Activated naive CD4-positive, alpha-beta T cell treated with anti-CD3 and anti-CD28 coated beads, Interleukin-2, amount 50 U/mL, for 72 hours (primary cell): Measurements from ENCODE around the gene ASPM. TPM values are rescaled to one million over a fixed set of nuclear protein-coding genes. Genes with fewer than 3 reads are reported as not detected.
"Not testable (repeated sequence)": the region's sequence is repeated elsewhere in the genome, so short reads cannot be mapped to it uniquely, and the experiment has no call there.

Source experiments
- ATAC-seq, 2 donors: fragments of 150-1000 bp; cut with Tn5 transposase; 2 replicates each; pipeline ENCODE4 v1.10.0; 2021; ENCODE audit warnings: mild to moderate bottlenecking in 2 of 2, moderate library complexity in 2 of 2
- DNase-seq, 2 donors: peaks; one replicate each; pipeline ENCODE4 v3.0.0; 2021 to 2022; ENCODE audit warnings: low spot score in 2 of 2
- H3K27ac Mint-ChIP-seq, 2 donors: one replicate each; pipeline ENCODE4 v1.8.0; 2022; ENCODE audit warnings: mild to moderate bottlenecking in 2 of 2, mixed read lengths in 2 of 2
- H3K36me3 Mint-ChIP-seq, 2 donors: one replicate each; pipeline ENCODE4 v1.8.0; 2022; ENCODE audit warnings: mixed read lengths in 2 of 2
- H3K9me3 Mint-ChIP-seq, 2 donors: one replicate each; pipeline ENCODE4 v1.8.0; 2022; ENCODE audit warnings: mixed read lengths in 2 of 2
- total RNA-seq, 2 donors: library from RNA; stranded (reverse); gene quantifications; one replicate each; pipeline ENCODE4 v1.2.3, GENCODE V29; 2022

ASPM gene
- total RNA-seq, 2 donors from 2014 or later, result 37.1 to 49.3 TPM

DNA sequence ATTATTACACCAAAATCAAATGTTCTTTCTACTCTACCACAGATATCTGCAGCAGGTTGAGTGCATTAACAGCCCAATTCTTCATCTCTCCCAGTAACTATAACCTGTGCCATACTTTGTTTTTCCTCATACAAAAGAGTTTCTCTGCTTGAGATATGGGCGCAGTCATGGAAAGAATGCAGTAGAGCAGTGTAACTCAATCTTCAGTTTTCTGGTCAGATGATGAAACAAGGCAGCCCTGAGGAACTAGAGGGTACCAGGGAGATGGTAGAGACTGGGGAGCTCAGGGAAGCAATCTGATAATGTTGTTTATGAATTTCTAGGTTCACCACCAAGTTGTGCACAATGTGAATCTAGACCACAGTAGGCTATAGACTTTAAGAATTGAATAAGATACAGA lies 39.6 kb downstream of the ASPM start:
- H3K36me3 Mint-ChIP-seq, result peaks cover 1 to 35% of the 10 kb centered on the region in 2 donors
- no peaks in the 10 kb centered on the region for H3K9me3 Mint-ChIP-seq
- H3K27ac Mint-ChIP-seq, result no peak overlapping the region
- ATAC-seq, result no peak
- no peak for DNase-seq

DNA sequence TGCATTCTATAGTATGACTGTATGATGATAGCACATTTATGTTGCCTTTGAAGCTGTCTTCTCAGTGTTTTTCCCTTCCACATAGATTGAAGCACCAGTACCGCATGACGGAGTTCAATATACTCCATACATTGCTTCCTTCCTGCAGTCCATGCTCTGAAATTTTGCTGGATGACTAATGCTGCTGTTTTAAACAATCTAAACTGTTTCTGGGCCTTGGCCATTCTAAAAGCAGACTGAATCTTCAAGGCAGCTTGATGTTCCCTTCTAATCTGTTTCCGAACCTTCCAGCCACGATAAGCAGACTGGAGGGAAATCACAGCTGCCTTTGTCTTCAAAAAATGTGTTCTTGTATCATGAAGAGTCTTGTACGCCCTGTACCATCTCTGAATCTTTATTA lies 43.2 kb downstream of the ASPM start:
- Mint-ChIP-seq H3K36me3 (peaks cover 6 to 35% of the 10 kb centered on the region in 2 donors), H3K27ac (no peak overlapping the region), H3K9me3 (no peaks in the 10 kb centered on the region)
- no peak for ATAC-seq
- no peak for DNase-seq

DNA sequence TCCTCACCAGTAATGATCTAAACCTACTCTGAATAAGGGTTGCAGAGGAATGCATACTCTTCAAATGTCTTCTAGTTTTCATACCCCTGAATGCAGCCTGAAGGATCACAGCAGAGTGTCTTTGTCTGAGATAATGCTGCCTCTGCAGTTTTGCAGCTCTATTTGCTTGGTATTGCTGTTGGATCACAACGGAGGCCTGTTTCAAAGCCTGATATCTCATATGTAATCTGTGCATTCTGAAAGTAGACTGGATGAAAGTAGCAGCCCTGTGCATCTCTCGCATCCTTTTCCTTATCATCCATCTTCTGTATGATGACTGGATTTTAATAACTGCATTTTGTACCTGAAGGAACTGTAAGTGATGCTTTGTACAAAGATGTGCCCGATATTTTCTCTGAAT lies 44.5 kb downstream of the ASPM start:
- no peak for DNase-seq
- no peak overlapping the region for H3K27ac Mint-ChIP-seq
- H3K36me3 Mint-ChIP-seq, result peaks cover 6 to 28% of the 10 kb centered on the region in 2 donors
- no peaks in the 10 kb centered on the region for H3K9me3 Mint-ChIP-seq
- ATAC-seq, result no peak

DNA sequence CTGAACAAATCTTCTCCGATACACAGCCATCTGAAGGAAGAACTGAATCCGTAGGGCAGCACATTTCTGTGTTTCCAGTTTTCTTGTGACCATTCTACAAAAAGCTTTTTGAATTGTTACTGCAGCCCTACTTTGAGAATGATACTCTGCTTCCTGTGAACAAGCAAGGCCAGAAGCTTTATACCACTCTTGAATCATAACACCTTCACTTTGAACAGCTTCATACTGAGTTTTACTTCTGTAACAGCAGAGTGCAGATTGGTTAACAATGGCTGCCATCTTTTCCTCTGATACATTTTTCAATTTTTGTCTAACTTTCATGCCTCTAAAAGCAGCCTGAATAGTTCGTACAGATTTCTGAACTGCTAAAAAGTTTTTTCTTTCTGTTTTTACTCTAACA lies 45.8 kb downstream of the ASPM start:
- no peak for ATAC-seq
- no peak overlapping the region for H3K27ac Mint-ChIP-seq

DNA sequence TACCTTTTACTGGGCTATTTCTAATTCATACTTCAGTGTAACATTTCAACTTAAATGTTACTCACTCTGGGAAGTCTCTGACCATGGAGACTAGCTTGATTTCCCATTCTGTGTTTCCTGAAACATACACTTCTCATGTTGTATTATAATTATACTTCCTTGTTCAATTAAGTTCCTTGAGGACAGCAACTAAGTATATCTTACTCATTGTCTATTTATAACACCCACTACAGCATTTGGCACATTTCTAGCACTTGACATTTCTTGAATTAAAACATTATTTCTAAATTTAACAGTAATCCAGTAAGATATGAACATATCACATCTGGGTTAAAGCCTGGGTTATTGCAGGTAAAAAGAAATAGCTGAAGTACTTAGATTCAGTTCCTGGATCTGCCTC lies 47.0 kb downstream of the ASPM start:
- DNase-seq (no peak), ATAC-seq (no peak)
- Mint-ChIP-seq H3K27ac (no peak overlapping the region), H3K36me3 (peaks cover 6 to 10% of the 10 kb centered on the region in 2 donors), H3K9me3 (no peaks in the 10 kb centered on the region)

More for the DNA sequence above, 45.8 kb downstream of the ASPM start:
- peaks cover 6 to 15% of the 10 kb centered on the region in 2 donors for H3K36me3 Mint-ChIP-seq
- no peaks in the 10 kb centered on the region for H3K9me3 Mint-ChIP-seq
- DNase-seq, result no peak

DNA sequence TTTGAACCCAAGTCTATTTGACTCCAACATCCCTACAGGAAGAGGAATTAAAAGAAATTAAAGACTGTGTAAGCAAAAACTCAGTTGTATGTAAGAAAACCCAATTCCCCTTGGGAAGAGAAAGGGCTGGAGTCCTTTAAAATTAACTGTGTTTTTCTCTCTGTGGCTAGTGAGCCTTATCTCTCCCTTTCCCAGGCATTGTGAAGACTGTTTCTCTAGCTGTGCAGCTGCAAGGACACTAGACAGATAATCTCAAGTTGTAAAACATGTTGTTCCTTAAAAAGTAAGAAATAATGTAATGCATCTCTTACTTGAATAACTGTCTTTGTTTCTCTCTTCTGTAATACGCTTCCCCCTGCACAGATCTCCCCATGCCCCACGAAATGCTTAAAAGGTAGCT lies 49.5 kb downstream of the ASPM start:
- not testable (repeated sequence) for ATAC-seq, DNase-seq, H3K27ac Mint-ChIP-seq, H3K9me3 Mint-ChIP-seq
- H3K36me3 Mint-ChIP-seq, result peaks cover 6 to 18% of the 10 kb centered on the region in 2 donors

DNA sequence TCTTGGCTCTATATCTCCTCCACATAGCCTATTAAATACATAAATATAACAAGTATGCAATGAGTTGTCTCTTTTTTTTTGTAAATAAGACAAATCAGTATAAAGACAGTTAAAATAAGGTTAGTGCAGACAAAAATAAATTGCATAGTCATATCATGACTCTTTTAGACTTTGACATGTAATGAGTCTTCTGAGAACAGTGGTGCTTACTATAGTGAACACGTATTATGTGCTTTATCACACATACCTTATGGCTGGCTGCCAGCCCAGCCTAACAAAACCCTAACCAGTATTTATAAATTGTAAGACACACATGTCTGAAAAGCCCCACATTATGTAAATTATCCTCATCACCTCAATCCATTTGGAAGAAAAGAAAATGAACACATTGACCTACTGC lies 50.3 kb downstream of the ASPM start:
- no peak overlapping the region for H3K27ac Mint-ChIP-seq
- H3K9me3 Mint-ChIP-seq, result no peaks in the 10 kb centered on the region
- peaks cover 0 to 18% of the 10 kb centered on the region in 2 donors for H3K36me3 Mint-ChIP-seq
- no peak for ATAC-seq
- no peak for DNase-seq

DNA sequence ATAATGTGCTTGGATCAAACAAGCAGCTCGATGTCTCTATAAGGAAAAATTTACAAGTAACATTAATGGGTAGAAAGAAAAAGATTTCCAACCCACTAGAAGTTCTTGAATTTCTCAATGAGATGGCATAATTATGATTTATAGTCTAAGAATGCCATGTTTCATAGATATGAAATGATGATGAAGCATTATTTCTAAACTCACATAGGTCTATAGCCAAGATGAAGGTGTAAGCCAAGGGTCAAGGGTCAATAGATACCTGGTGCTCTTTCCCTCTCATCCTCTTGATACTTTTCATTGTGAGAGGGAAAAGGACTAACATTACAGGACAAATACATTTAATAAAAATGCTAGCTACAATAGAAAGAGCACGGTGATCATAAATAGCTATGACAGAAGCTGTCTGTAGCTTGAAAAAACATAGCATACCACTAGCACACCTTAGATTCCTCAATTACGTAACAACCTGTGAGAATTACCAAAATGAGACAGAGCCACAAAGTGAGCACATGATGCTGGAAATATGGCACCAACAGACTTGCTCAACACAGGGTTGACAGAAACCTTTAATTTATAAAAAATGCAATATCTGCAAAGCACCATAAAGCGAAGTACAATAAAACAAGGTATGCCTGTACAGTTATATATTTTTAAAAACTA lies 53.1 kb downstream of the ASPM start:
- DNase-seq, result no peak
- no peak for ATAC-seq
- Mint-ChIP-seq H3K36me3 (peaks cover 0 to 34% of the 10 kb centered on the region in 2 donors), H3K9me3 (no peaks in the 10 kb centered on the region), H3K27ac (no peak overlapping the region)

DNA sequence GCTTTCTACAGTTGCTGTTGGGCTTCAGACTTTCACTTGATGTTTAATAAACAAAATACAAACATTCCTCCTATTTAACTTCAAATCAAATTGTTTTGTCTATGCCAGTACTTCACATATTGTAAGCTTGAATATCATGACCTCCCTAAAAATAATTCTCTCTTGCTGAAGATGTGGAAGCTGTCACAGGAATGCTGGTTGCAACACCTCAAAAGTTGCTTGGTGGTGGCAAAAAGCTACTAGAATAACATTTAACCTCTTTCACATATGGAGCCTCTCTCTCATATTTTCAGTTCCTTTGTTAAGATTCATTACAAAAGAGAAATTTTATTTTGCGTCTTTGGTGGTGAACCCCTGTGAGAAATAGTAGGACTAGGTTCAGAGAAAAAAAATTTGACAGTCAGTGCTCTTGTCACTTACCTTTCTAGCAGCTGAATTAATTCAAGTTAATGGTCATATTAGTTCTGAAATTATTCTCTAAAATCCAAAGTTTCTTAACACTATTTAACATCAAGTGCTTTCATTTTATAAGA lies 53.9 kb downstream of the ASPM start:
- H3K27ac Mint-ChIP-seq, result no peak overlapping the region
- ATAC-seq (no peak), DNase-seq (no peak)
- peaks cover 0 to 39% of the 10 kb centered on the region in 2 donors for H3K36me3 Mint-ChIP-seq
- H3K9me3 Mint-ChIP-seq, result no peaks in the 10 kb centered on the region

DNA sequence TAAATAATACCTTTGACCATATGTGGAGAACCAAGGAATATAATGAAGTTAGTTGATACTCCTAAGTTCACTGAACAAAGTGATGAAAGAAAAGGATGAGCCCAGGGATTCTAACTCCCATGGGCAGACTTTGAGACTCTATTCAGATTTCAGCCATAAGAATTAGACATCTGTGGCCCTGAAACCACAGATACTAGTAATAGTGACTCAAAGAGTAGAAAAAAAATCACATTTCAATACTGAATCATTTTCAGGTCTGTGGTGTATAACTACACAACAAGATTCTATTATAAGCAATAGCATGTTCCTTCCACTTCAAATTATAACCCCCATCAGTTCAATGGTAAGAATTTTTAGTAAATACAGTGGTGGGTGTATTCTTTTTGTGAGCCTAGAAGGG lies 63.0 kb downstream of the ASPM start:
- ATAC-seq (no peak), DNase-seq (no peak)
- Mint-ChIP-seq H3K27ac (no peak overlapping the region), H3K36me3 (peaks cover 18 to 55% of the 10 kb centered on the region in 2 donors), H3K9me3 (peaks cover 7% of the 10 kb centered on the region in 2 donors)

DNA sequence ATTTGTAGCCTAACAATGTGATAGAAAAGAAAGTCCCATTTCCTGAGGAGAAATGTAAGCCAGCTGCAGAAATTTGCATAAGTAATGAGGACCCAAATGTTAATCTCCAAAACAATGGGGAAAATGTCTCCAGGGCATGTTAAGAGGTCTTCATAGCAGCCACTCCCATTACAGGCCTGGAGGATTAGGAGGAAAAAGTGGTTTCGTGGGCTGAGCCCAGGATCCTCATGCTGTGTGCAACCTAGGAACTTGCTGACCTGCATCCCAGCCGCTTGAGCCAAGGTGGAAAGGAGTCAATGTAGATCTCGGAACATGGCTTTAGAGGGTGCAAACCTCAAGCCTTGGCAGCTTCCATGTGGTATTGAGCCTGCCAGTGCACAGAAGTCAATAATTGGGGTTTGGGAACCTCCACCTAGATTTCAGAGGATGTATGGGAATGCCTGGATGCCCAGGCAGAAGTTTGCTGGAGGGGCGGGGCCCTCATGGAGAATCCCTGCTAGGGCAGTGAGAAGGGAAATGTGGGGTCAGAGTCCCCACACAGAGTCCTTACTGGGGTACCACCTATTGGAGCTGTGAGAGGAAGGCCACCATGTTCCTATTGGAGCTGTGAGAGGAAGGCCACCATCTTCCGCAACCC lies 65.2 kb downstream of the ASPM start:
- no peak for DNase-seq
- ATAC-seq, result no peak
- Mint-ChIP-seq H3K27ac (no peak overlapping the region), H3K9me3 (peaks cover 7% of the 10 kb centered on the region in 2 donors), H3K36me3 (peaks cover 18 to 45% of the 10 kb centered on the region in 2 donors)

DNA sequence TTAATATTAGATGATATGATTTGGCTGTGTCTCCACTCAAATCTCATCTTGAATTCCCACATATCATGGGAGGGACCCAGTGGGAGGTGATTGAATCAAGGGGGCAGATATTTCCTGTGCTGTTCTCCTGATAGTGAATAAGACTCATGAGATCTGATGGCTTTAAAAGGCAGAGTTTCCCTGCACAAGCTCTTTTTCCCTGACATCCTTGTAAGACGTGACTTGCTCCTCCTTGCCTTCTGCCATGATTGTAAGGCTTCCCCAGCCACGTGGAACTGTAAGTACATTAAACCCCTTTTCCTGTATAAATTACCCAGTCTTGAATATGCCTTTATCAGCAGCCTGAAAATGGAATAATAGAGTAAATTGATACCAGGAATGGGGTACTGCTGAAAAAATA lies 66.1 kb downstream of the ASPM start:
- Mint-ChIP-seq H3K27ac (no peak overlapping the region), H3K36me3 (peaks cover 17 to 43% of the 10 kb centered on the region in 2 donors), H3K9me3 (peaks cover 7% of the 10 kb centered on the region in 2 donors)
- ATAC-seq (no peak), DNase-seq (no peak)

DNA sequence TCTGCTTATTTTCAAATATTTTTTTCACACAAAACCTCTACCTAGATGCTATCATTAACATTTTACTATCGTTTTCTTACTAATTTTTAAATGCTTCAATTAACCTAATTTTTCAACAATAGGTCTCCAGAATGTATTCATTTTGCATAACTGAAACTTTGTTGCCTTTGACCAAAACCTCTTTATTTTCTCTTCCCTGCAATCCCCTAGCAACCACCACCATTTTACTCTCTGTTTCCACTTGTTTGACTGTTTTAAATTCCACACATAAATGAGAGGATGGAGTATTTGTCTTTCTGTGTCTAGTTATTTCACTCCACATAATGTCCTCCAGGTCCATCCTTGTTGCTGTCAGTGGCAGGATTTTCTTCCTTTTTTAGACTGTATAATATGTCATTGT lies 69.9 kb downstream of the ASPM start:
- peaks cover 12% of the 10 kb centered on the region in 2 donors for H3K36me3 Mint-ChIP-seq
- no peak for ATAC-seq
- H3K9me3 Mint-ChIP-seq, result peaks cover 7 to 11% of the 10 kb centered on the region in 2 donors
- no peak overlapping the region for H3K27ac Mint-ChIP-seq
- no peak for DNase-seq

DNA sequence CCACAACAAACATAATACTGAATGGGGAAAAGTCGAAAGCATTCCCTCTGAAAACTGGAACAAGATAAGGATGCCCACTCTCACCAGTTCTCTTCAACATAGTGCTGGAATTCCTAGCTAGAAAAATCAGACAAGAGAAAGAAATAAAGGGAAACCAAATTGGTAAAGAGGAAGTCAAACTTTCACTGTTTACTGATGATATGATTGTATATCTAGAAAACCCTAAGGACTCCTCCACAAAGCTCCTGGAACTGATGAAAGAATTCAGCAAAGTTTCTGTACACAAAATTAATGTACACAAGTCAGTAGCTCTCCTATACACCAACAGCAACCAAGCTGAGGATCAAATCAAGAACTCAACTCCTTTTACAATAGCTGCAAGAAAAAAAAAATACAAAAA lies 72.5 kb downstream of the ASPM start:
- ATAC-seq (no peak), DNase-seq (no peak)
- Mint-ChIP-seq H3K27ac (no peak overlapping the region), H3K9me3 (peaks cover 0 to 6% of the 10 kb centered on the region in 2 donors), H3K36me3 (peaks cover 0 to 7% of the 10 kb centered on the region in 2 donors)

DNA sequence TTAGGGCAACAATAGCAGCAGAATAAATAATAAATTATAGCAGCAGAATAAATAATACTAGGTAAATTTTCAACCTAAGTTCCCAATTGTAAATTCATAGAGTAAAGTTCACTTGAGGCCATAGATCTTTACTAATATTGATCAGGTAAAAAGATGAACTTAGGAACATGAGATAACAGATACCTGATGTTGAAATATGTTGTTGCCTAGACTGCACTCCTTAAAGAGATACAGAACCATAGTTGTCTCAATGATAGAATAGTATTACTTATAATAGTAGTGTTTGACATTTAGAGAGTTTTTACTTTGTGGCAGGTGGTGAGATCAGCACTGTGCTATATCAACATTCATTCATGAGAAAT lies 79.0 kb downstream of the ASPM start:
- Mint-ChIP-seq H3K27ac (no peak overlapping the region), H3K9me3 (peaks cover 0 to 4% of the 10 kb centered on the region in 2 donors), H3K36me3 (peaks cover 0 to 9% of the 10 kb centered on the region in 2 donors)
- DNase-seq (no peak), ATAC-seq (no peak)

DNA sequence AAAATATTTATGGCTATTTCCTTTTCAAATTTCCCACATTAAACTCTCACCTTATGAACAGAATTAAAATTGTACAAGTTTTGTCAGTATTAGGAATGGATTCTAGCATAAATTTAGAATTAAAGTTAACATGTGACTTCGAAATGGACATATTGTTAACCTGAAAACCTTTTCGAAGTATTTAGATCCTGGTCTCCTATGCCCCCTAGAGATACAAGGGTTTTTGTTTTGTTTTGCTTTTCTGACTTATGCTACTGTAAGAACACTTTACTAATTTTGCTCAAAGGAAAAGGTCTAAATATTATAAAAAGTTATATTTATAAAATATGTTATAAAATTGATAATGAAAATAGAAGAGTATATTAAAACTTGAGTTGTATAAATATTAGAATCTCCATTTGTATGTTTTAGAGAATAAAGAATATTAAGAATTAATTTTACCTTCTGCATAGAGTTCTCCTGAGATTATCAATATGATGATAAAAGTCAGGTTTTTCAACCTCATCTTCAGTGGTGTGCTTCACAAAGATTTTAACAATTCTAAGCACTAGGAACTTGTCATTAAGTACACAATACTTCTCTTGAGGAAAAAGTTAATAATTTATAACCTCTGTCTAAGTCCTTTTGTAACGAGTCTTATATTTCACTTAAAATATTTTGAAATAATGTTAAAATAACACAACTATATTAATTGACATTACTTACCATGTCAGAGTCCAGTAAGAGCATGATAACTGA lies 79.6 kb downstream of the ASPM start, which contains the start of gene F13B:
F13B (minus strand) TSS at position 542 of the 738 bp plus-strand sequence; CDS start at position 505, 37 bp downstream.
- Mint-ChIP-seq H3K36me3 (peaks cover 0 to 9% of the 10 kb centered on the region in 2 donors), H3K9me3 (peaks cover 0 to 3% of the 10 kb centered on the region in 2 donors), H3K27ac (no peak within 1 kb of the TSS)
- DNase-seq, result no peak
- ATAC-seq, result no peak

DNA sequence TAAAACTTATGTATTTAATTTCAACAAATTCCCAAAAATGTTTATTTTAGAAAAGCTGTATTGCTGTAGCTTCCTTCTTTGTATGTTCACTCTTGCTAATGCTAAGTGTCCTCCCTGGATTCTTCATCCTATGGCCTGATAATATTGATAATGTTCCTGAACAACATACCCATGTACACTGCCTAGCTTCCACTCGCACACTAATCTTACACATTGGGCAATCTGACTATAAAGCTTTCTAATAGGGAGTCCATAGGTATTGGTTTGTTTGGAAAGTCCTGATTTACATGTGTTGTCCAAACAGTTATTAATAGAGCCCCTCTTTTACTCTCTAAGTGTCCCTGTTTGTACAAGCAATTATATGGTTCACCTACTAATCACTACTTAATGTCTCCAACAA lies 80.2 kb downstream of the ASPM start:
- H3K36me3 Mint-ChIP-seq, result peaks cover 0 to 9% of the 10 kb centered on the region in 2 donors
- ATAC-seq (no peak), DNase-seq (no peak)
- no peak overlapping the region for H3K27ac Mint-ChIP-seq
- H3K9me3 Mint-ChIP-seq, result peaks cover 0 to 3% of the 10 kb centered on the region in 2 donors
